Measurements from ENCODE around the gene LRRN3.

Gene LRRN3

DNA sequence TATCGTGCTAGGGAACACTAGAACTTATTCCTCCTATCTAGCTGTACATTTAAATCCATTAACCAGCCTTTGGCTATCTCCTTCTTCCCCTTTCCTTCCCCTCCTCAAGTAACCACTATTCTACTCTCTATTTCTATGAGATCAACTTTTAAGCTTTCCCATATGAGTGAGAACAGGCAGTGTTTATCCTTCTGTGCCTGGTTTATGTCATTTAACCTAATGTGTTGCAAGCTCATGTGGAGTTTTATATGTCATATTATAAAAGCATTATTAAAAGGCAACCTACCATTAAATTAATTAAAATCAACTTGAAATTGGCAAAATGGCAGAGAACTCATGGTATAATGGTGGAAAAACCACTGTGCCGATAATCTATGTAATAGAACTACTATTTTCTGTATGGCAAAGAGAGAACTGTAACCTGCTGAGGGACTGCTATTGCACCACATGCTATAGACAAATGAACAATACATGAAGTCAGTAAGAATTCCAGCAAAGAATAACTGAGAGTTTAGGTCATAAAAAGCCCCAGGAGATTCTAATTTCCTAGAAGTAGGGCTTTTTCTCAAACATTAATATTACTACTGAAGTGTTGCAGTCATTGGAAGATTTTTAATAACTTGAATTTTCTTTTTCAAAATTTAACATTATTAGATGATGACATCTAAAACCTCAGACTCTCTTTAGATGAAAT, 81.8 kb downstream of the LRRN3 start:
- no peak for DNase-seq (ENCODE audit: low read depth)

DNA sequence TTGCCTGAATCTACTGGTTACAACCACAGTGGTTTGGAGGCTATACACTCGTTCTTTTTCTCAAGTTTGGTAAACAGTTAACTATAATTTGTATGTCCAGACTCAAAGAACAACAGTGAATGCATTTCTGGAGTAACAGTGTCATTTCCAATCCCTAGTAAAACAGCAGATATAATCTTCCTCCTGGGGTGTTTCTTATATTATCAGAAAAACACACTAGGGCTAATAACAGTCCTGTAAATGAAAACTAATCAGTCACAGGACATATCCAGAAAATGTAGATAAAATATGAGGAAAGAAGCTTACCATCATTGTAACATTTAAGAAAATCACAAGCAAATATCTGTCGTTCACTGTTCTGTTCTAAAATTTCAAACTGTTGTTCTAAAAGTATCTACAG, 82.6 kb downstream of the LRRN3 start:
- no peak for DNase-seq (ENCODE audit: low read depth)

DNA sequence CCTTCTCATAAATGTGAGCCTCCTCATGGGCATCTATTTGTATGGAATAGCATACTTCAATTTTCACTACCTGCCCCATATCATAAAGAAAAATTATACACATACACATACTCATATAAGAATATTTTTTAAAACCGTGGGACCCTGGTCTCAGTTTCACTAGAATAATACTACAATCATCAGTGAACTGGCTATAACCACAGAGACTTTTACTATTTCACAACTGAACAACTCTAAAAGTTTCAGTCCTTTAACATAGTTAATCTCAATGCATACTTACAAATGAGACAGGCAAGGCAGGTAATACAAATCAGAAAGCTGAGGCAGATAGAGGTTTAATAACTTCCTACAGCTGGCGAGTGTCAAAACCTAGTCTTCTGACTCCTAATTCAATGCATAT, 83.1 kb downstream of the LRRN3 start:
- no peak for DNase-seq (ENCODE audit: low read depth)

DNA sequence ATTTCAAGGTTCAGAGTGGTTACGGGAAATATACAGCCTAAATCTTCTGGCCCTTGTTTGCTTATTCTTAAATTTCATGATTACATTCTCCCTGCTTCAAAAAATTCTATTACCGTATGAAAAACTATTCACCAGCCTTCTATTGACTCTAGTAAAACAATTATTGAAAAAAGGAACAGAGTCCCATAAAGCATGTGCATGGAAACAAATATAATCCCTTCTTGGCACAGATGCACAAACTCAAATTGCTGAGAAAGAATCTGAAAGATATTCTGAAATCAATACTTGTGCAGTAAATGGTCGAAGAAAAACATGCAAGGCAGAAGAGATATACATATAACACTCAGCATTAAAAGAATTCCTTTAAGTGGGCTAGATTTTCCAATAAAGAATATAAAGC, 83.6 kb downstream of the LRRN3 start:
- no peak for DNase-seq (ENCODE audit: low read depth)

Data from EH (cell line).